Measurements from ENCODE around the gene GSN.
A peak's percentile ranks its signal among the peaks of the same experiment; 100 is the strongest.

Gene GSN

DNA sequence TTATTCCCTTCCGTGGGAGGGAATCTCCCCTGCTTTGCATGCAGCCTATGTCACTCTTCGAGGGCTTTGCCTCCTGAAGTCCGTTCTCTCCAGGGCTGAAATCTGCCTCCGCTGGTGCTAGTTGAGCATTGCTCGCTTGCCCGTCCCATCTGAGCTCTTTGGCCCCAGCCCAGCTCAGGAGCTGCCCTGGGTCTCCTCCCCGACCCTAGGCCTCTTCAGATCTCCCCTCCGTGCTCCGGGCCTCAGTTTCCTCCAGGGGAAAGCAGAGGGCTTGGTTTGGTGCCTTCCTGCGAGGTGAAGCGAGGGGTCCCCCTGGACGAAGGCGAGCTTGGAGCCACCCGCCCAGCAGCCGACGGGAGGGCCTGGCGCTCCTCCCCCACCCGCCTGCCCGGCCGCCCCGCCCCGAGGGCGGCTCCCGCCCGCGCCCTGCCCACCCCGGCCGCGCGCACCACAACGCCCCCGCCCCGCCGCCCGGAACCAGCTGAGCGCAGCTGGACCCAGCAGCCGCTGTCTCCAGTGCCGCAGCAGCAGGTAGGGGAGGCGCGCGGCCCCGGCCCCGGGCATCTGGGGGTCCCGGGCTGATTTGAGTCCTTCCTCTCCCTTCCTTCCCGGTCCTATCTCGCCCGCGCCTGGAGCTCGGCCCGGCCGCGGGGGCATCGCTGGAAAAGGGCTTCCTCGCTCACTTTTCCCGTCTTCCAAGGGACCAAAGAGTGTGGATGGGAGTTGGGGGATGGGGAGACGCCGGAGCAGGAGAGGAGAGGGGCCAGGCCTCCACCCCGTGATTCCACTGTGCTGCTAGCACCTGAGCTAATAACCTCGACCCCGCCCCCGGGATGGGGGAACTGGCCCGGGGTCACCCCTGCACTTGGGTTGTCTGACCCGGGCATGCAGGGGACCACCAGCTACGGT, at the start of gene GSN:
Gene GSN, plus strand, starts transcription at position 474 of the 909 bp plus-strand sequence. CDS start 33,810 bp downstream, outside the sequence.
- DNase-seq = peak; percentile 43 to 47

DNA sequence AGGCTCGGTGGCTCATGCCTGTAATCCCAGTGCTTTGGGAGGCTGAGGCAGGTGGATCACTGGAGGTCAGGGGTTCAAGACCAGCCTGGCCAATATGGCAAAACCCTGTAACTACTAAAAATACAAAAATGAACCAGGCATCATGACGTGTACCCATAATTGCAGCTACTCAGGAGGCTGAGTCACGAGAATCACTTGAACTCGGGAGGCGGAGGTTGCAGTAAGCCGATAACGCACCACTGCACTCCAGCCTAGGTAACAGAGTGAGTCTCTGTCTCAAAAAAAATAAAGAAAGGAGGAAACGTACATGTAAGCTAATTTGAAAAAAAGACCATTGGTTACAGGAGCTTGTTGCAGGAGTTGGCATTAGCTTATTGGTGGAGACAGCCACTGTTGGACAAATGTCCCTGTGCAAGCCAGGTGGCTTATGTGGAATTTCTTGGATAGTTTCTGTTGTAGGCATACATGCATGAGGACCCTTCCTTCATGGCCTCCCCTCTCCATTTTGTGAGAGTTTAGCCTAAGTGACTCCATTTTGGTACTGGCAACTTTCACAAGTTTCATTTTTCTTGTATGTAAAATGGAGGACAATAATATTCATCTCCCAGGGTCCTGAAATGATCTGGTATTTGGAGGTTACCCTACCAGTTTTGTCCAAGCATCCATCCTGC, 49.5 kb upstream of the GSN start:
- DNase-seq = no peak

DNA sequence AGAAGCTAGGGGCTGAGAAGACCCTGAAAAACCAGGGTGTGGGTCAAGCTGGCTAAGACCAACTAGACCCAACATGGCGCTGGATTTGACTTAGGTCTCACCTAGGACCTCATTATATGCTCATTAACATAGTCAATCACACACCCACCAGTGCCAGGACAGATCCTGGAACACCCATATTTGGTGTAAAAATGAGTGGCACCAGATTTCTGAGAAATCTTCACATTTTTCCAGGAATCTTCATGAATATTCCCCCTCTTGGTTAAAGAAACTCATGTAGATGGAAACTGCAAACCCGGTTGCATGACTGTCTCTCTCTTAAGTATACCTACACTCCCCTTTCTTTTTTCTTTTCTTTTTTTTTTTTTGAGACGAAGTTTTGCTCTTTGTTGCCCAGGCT, 48.4 kb upstream of the GSN start:
- no peak for DNase-seq

DNA sequence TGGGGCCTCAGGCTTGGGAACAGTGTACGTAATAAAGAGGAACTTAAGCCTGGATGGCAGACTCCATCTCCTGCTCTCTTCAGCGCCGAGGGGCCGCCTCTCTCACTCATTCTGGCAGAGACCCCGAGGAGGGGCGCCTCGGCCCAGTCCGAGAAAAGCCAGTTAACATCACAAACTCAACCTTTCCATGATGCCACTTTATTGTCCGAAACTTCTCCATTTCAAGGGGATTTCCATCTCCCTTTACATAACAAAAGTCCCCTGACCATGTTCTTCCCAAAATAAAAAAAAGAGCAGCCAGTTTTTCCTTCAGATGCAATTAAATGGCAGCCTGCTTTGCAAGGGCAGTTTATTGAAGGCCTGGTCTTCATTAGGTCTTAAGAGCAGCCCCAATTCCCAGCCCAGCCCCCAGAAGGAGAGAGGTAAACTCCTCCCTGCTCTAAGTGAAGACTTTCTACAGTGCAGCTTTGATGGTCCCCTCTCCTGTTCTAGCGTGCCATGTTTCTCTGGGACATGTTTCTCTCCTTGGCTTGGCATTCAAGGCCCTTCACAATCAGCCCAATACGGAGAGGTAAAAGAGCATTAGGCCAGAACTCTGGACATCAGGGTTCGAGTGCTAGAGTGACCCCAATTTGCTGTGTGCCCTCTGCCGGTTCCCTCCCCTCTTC, 46.8 kb upstream of the GSN start:
- DNase-seq = peak; percentile 9 to 33

DNA sequence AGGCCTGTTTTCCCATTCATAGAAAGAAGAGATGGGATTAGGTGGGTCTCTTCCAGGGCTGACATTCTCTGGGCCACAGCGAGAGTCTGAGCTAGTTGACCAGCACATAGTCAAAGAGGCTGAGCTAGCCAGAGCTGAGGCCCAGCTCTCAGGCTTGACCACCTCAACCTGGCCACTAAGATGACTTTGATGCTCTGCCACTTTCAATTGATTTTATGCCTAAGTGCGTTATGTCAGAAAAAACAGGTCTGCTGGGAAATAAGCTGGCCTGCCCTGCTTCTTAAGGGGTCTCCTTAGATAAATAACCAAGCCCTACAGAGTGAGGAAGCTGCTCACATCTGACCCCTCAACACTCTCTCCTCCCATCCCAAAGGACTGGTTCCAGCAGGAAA, 46.3 kb upstream of the GSN start:
- DNase-seq = no peak

DNA sequence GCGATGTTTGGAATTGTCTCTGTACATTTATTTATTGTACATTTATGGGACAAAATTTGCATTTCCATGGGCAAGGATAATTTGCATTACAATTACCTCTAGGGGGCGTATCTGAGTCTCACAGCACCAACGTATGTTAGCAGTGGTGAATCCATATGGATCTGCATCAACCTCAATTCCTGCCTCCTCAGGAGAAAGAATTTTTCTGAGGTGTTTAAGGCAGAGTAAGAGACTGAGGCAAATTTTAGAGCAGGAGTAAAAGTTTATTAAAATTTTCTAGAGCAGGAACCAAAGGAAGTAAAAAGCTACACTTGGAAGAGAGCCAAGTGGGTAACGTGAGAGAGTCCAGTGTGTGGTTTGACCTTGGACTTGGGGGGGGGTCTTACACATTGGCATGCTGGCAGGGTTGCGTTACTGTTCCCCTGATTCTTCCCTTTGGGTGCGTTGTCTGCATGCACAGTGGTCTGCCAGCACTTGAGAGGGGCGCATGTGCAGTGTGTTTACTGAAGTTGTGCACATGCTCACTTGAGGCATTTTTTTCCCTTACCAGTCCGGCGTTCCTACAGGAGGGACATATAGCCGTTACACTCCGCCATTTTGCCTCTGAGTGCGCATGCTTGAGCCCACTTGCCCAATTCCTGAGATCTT, 45.3 kb upstream of the GSN start:
- DNase-seq = peak; percentile 64 to 71

DNA sequence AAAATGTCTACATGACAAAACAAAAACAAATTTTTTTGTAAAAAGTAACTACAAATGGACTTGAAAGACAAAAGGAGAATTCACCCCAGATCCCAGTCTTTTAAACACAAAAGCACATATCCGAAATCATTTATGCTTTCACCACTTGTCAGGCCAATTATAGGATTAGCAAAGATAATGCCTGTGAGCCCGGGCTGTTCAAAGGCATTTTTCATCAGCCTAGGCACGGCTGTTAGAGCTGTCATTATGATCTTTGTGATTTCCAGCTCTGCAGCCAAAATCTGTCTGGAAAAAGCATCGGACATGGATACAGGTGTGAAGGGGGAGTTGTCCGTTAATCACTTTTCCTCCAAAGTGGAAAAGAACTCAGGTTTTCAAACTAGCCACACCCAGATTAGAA, 42.7 kb upstream of the GSN start:
- DNase-seq = no peak

DNA sequence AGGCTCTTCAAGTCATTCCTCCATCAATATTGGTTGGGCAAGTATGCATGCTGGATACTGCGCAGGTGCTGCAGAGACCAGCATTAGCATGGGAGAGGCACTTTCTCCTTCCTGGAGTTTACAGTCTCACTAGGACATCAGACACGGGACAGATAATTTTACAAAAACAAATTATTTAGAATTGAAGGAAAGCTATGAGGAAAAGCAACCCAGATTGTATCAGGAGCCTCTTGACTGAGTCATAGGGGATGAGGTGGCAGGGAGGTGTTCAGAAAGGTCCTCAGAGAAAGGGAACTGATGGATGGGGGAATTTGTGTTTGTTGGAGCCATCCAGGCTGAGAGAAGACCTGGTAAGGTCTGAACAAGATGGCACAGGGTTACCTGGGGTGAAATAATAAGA, 41.8 kb upstream of the GSN start:
- DNase-seq = no peak

DNA sequence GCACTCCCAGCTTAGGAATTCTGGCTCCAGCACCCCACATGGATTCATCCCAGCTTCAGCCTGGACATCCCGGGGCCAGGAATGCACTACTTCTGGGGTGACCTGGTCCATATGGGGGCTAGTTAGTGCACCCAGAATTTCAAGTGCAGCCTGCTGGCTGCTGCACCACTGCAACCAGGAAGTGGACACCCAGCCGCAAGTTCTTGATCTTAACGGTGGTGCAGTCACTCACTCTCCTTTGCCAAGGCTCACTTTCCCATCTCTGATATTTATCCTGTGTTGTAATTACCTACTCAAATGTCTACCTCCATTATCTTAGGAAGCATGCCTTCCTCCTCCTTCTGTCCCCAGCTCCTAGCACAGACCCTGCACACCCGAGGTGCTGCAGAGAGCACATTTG, 40.1 kb upstream of the GSN start:
- DNase-seq = no peak

DNA sequence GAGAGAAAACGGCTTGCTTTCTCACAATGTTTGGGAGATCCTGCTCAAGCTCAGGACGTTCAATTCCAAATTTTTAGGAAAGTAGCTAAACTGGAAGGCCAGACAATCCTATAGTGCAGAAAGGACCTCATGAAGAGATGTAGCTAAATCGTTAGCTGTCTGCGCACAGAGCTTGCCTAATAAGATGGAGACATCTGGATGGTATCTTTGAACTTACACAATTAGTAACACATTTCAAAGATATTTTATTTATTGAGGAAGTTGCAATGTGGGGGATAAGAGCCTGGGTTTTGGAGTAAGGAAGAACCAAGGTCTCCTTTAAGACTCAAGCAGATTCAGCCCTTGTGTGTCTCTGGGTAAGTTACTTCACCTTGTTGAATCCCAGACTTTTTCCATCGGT, 37.7 kb upstream of the GSN start:
- DNase-seq = no peak

DNA sequence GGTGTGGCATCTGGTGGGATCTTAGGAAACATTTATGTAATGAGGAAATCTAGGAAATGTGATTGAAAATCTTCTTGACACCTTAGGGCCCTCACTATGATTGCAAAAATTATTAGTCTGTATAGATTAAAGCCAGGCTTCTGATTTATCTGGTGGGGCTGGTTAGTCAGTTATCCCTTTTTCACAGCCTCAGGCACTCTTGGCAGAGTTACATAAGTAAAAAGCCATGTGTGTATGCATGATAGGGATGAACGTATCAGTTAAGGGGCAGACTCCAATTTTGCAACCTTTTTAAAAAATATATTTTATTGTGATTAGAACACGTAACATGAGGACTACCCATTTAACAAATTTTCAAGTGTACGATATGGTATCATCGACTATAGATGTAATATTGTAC, 35.7 kb upstream of the GSN start:
- no peak for DNase-seq

DNA sequence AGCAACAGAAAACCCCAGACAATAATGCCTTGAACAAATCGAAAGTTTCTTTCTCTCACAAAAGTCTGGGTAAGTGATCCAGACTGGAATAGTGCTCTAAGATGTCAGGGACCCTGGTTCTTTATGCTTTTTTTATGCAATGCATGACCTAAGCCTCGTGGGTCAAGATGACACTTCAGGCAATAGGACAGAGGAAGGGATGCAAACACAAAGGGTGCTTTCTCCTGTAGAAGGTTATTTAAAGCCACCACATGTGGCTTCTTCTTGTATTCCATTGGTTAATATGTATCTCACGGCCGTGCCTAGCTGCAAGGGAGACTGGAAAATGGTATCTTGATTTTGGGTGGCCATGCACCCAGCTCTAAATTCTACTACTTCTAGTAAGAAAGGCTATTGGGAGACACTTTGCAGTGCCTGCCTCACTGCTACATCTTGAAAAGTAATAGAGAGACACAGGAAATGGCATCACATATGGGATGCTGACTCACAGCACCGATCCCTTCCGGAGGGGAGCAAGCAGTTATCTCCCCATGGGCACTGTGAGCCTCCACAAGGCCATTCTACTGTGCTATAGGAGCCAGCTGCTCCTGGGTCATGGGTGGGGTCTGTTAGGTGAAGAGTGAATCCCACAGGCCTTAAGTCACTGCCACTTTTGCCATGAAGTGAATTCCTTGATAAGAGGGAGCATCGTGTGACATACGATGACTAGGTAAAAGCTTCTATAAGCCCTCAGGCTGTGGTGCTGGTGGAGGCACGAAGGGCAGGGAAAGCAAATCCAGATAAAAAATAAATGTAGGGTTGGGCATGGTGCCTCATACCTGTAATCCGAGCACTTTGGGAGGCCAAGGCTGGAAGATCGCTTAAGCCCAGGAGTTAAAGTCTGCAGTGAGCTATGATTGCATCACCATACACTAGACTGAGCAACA, 33.8 kb upstream of the GSN start:
- peak; percentile 90 to 92 for DNase-seq

DNA sequence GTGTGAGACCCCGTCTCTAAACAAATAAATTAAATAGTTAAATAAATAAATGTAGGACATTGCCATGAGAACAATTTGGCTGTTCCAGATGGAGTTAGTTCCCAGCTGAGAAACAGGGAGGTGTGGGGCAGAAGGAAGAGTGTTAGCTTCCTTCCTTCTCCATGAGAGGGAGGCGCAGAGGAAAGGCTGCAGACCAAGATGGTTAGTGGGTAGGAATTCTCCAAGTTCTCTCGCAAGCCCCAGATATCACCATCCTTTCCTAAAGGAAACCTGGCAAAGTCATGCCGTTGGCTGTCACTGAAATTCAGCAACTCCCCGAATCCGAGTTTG, 33.2 kb upstream of the GSN start:
- peak in 1 of 2 experiments; percentile 25 for DNase-seq

DNA sequence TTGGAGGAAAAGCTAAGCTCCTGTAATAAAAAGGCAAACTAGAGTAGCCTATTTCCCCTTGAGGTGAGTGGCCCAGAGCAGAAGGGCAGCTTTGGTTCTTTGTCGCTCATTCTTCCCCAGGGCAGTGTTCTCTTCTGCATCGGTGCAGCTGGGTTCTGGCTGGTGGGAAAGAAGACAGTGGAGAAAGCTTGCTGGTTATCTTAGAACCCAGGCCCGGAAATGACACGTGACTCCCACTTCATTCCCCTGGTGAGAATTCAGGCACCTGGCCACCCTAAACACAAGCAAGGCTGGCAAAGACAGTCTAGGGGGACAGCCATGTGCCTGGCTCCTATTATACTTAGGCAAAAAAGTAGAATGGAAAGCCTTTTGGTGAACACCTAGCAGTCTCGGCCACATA, 32.5 kb upstream of the GSN start:
- no peak for DNase-seq

DNA sequence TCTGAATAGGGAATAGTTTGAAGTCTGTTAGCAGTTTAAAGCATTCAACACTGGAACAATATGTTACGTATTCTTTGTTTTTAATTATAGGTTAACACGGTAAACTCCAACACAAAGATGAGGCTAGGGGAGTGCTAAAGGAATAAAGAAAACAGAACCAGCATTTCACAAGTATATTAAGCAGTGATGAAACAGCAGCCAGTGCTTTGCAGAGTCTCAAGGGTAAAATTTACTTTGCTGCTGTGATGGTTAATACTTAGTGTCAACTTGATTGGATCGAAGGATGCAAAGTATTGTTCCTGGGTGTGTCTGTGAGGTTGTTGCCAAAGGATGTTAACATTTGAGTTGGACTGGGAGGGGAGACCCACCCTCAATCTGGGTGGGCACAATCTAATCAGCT, 30.0 kb upstream of the GSN start:
- no peak for DNase-seq

DNA sequence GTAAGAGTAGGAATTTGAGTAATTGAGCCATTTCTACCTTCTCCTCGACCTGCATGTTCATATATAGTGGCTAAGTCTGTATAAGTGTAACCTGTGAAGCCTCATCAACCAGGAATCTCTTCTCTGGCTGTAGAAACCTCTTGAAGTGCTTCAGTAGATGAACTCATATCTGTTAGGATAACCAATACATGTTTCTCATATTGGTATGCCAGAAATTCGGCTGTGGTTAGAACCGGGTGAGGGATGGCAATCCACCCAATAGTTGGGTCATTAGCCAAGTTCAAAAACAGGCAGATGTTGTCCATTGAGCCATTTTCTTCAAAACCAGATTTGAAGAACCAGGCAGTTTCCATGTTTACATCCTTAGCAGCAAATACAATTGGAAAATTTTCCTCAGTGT, 28.9 kb upstream of the GSN start:
- DNase-seq = no peak

DNA sequence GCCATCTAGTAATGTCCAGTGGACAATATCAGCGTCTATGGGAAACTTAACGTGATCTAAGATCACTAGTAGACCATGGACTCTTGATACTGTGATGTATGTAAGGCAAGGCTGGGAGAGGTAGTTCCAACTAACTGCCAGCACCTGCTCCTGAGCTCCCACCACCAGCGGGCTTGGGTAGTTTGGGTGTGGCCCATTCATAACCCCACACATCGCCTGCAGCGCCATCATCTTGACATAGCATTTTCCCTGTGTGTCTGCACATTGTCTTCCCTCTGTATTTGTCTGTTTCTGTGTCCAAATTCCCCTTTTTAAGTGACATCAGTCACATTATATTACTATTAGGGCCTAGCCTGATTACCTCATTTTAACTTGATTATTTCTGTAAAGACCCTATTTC, 28.1 kb upstream of the GSN start:
- no peak for DNase-seq

DNA sequence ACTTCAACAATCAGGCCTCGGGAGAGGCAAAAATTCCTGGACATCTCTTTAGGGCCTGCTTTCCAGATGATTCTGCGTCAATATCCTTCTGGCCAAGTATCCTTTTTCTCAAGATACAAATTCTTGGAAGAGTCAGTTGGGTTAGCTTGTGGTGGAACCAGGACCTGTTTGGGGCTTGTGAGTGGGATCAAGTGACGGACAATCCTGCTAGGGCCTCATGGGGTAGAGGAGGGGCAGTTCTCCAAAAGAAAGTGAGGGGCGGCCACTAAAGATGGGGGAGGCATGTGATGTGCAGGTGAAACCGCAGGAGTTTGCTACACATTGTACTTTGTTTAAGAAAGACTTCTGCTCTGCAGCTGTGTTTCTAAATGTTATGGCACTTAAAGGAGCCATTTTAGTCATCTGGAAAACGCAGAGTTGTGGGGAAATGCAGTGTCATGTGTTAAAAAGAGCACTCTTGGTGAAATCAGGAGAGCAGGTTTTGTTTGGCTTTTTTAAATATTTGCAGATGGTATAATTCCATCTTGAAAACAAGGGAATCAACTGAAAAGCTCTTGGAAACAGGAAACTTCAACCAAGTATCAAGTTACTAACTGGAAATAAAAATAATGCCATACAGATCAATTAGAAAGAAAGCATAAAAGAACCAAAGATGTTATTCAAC, 27.4 kb upstream of the GSN start:
- DNase-seq = no peak

DNA sequence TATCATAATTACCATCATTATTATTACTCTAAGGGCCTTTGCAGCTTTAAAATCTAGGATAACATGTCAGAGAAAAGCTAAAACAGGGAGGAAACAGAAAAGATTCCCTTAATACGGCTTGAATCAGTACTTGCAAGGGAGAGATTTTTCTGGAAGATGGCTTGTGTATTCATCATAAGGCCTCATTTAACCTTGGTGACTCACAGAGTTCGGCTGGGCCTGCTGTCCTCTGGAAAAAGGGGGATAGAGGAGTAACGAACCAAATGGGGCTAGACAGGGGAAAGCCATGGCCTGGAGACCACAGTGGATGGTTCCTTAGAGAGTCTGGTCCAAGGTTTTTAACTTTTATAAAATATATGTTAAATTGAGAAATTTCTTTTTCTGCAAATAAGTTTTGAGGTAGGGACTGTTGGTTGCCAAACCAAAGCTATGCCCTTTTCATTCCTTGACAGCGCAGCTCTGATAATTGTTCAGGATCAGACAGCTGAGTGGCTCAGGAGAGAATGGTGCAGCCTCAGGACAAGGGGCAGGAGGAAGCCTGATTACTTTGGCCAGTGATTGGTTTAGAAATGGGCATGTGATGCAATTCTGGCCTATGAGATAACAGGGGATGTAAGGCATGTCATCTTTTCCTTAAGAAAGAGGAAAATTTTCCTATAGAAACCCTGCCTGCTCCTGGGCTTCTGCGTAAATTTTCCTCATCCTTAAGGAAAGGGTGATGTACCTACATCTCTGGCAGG, 25.6 kb upstream of the GSN start:
- no peak for DNase-seq

DNA sequence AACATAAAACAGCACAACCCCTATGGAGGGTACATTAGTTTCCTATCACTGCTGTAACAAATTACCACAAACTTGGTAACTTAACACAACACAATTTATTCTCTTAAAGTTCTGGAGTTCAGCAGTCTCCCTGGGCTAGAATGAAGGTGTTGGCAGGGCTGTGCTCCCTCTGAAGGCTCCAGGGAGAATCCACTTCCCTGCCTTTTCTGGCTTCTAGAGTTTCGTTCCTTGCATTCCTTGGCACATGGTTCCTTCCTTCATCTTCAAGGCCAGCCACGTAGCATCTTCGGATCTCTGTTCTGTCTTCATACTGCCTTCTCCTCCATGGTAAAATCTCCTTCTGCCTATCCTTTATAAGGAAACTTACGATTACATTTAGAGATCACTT, 25.0 kb upstream of the GSN start:
- no peak for DNase-seq
